HG02763 (cell line): ENCODE measurements around the gene NEB.
"Not testable (repeated sequence)": the region's sequence is repeated elsewhere in the genome, so short reads cannot be mapped to it uniquely, and the experiment has no call there.

Experiments used
- ATAC-seq: cut with Tn5 transposase; IDR thresholded peaks from one replicate; pipeline ENCODE4 v1.9.1; 2021; ENCODE audit warnings: mild to moderate bottlenecking, moderate library complexity; ENCODE audit not compliant: unreplicated experiment

Gene NEB

DNA sequence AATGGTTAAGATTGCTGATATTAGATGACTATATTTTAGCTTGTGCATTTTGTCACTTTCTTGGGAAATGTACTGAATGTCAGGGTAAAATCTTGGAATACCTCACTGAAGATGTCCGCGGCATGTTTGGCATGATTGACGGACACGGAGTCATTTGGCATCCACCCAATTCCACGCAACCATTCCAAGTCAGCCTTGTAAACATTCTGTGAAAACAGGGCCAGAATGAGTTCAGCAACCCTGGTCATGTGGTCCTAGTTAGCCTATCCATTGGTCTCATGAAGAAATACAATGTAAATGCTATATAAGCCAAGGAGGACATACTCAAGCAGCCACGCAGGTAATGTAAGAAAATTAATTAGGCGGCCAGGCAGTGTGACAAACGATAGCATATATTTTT lies 165.1 kb downstream of the NEB start:
- ATAC-seq = no peak

DNA sequence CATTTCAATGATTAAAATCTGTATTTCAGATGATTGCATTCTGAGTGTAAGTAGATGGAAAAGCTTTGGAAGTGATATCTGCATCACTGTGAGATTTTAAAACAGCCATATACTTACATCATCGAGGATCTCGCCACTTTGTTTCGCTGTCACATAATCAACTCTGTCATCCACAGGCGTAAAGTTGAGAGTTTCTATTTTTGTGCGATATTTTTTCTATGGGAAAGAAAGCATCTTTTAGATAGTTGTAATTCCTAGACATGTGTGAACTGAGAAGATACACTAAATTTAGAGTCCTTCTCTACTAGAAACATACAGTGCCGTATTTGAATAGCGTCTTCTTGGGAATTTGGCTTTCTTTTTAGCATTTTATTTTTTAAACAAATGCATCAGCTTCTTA lies 165.8 kb downstream of the NEB start:
- no peak for ATAC-seq

DNA sequence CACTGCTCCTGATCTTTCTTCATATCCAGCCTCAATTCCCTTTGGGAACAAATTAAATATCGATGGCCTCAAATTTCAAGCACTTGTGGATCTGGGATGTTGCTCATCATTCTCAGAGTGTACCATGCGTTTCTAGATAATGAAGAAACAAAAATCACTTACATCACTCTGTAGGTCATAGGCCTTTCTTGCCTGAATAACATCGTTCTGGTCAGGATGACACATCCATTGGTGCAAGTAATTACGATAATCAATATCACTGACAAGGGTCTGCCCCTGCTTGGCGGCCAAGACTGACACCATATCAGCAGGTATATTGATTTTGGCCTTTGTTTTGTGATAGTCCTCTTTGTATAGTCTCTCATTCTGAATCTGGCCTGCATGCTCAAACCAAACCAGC lies 167.3 kb downstream of the NEB start:
- ATAC-seq = no peak

DNA sequence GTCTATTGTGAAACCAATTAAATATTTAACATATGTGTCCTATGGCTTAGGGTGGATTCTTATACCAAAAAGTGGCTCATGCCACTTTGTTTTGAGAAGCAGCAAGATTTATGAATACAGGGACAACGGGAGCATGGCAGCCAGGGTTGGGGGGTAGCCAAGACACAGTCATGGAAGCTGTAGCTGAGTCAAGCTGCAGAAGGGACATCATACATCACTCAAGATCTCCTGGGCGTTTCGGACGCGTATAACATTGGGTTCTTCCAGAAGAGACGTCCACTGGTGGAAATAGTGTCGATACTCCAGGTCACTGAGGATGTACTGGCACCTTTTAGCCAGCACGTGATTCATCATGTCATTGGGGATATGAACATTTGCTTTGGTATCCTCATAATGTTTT lies 171.9 kb downstream of the NEB start:
- ATAC-seq = no peak

DNA sequence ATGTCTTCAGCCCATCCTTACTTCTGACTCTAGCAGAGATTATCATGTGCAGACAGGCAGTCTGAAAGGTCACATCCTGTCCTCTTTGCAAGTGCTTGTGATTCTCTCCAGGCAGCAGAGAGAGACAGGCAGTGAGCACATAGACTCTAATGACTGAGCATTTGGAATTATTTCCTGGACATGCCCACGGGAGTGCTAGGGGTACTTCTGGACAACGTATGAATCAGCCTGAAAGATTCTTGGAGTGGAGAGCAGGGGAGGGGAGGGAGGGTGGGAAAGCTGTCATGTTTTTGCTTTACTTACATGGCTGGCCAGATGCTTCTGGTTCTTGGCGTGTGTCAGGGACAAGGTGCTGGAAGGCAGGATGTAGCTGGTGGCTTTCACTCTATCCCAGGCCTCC lies 174.0 kb downstream of the NEB start:
- ATAC-seq = no peak

DNA sequence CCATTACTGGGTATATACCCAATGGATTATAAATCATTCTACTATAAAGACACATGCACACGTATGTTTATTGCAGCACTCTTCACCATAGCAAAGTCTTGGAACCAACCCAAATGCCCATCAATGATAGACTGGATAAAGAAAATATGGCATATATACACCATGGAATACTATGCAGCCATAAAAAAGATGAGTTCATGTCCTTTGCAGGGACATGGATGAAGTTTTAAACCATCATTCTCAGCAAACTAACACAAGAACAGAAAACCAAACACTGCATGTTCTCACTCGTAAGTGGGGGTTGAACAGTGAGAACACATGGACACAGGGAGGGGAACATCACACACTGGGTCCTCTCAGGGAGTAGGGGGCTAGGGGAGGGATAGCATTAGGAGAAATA lies 174.8 kb downstream of the NEB start:
- not testable (repeated sequence) for ATAC-seq

DNA sequence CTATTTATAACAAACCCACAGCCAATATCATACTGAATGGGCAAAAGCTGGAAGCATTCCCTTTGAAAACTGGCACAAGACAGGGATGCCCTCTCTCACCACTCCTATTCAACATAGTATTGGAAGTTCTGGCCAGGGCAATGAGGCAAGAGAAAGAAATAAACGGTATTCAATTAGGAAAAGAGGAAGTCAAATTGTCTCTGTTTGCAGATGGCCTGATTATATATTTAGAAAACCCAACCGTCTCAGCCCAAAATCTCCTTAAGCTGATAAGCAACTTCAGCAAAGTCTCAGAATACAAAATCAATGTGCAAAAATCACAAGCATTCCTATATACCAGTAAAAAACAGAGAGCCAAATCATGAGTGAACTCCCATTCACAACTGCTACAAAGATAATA lies 176.4 kb downstream of the NEB start:
- not testable (repeated sequence) for ATAC-seq

DNA sequence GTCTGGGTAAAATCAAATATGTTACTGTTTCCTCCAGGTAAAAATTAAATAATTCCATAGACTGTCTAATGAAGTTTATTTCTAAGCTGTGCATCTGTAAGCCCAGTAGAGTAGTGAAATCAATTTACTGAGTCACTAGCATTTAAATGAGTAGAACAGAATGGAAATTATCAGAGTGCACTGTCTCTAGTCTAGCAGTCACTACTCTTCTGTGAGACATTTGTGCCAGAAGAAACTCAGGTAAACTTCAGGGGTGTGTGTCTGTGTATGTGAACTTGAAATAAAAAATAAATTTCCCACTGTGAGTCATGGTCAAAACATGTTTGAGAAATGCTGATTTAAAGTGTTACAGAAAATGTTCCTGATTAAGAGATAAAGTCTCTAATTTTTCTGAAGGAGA lies 178.2 kb downstream of the NEB start:
- ATAC-seq = no peak

DNA sequence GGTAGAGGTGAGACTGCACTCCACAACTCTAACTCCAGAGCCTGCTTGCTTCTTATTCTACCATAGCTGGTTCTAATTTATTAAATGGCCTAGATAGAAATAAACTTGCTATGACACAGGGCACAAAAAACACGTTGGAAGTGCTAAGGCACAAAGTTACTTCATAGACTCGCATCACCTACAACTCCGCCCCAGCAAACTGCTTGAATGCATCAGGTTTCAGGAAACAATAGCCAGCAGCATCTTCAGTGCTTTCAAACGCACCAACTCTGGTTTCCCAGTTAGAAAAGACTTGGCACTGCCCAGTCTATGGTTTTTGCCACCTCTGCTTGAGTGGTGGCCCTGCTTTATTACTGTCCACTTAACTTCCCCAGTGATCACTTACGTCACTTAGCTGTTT lies 182.0 kb downstream of the NEB start:
- ATAC-seq = no peak

DNA sequence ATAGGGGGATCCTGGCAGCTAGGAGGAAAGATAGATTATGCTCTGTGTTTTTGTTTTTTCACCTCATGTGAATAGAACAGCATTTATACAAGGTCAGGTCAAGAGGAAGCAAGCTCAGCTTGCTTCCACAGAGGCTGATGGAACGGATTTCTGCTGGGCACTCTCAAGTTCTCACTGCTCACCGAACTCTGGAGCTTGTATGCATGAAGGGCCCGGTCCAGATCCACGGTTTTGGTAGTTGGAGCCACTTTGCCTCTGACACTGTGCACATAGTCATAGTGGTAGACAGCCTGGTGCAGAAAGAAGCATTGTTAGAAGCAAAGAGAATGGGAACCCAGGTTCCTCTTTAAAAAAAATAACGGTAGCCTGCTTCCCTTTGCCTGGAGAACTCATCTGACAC lies 182.7 kb downstream of the NEB start:
- no peak for ATAC-seq

DNA sequence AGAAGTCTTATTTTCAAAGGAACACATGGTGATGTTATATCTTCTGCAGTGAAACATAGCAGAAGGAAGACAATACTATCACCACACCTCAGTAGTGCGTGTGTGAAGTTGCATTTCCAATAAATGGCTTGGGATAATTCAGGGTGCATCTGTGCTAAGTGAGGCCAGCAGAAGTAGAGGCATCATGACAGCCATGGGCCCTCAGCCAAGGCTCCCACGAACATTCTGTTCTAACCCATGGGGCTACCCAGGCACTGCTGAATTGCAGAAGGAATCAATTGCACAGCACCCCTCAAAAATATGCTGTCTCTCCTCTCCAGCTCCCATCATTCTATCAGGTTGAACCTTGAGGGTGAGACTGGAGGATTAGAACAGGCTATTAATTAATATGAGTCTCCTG lies 185.1 kb downstream of the NEB start:
- ATAC-seq = no peak

DNA sequence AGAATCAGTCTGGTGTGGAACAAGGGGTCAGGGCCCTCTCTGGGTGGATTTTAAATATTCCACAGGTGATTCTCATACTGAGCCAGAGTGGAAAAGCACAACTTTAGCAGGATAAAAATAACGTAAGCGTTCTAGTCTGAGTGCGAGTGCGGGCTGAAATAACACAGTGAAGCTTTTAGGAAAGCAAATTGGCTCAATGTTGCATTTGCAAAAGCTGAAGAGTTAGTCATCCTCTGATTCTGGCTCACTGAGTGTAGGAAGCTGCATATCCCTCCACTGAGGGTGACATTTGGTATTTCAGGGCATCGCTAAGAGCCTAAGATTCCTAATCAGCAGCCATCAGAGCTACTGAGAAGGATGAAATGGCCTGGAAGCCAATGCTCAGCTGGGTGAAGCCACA lies 189.8 kb downstream of the NEB start:
- ATAC-seq = no peak

DNA sequence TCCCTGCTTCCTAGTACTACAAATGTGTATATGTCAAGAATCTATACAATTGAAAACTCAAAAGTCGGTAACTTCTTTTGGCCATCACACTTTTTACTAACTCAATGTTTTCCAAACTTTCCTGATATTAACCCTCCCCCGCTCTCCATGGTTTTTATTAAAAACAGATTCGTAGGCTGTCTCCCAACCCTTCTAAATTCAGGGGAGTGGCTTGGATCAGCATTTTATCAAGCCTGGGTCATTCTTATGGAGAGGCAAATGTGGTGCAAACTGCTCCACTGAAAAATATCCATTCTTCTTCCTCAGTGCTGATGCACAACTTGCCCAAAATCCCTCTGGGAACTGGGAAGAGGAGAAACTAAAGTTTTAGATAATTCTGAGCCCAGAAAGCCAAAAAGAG lies 190.4 kb downstream of the NEB start:
- no peak for ATAC-seq

DNA sequence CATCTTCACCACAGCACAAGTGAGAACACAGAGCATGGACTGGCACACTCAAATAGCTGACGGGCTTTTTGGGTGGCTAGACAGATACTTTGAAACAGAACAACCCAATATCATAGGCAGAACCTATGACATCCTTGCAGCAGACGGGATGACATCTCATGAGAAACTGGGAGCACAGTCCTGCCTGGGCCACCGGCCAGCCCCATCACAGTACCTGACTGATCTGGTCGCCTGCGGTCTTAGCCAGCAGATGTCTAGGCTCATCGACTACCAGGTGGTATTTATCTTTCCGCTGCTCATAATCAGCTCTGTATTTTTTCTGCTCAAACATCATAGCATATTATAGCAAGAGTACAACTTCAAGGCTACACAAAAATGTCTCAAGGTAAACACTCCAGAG lies 200.3 kb downstream of the NEB start:
- no peak for ATAC-seq

DNA sequence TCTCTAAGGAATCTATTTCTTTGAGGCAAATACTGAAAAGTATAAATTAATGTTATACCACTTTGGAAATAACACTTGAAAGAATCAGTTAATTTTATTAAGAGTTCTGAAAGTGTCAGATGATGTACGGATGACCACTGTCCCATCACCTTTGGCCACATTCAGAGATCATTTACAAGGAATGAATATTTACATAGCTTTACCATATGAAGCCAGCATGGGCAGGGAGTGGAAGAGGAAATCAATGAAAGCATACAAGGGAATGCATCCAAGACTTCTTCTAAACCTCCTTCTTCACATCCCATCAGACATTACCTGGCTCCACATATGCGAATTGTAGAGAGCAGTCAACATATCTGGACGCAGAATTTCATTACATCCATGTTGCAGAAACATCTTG lies 201.1 kb downstream of the NEB start:
- ATAC-seq = no peak

DNA sequence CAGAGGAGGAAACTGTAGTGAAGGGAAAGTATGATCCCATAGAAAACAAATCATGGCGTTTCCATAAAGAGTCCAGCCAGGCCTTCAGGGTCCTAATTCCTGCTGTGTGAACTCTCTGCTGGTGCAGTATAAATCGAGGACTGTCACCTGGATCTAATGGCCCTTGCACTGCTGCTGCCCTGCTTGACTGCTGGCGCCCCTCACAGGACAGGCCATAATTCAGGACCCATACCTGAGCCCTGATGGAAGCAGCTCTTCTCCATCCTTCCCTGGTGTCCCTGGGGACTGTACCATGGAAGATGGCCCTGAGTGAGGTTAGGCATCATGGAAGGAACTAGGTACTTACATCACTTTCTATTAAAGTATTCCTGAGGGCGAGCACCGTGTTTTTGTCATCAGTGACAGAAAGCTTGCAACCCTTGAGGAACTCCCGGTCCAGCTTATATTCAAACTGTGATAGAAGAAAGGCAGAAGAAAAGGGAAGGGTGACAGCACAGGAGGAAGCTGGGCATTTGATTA lies 207.6 kb downstream of the NEB start:
- ATAC-seq = no peak

DNA sequence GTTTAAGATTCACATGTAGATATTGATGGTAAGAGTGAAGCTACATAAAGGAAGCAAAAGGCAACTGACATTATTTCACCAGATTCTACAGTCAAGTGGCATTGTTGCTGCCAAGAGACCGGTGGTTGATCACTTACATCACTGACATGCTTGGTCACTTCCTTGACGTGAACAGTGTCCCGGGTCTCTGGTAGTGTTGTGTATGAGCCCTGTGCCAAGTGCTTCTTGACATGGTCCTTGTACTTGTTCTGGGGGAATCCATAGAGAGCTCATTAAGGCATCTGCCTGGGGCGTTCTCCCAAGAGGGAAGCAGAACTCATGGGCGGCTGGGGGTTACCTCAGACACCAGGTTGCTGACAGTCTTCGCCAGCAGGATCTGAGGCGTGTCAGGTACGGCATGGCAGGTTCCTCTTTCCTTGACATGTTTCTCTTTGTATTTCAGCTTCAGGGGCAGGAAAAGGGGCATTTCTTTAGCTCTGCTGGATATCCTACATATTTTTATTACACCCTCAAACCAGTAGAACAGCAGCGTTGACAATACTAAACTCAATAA lies 208.4 kb downstream of the NEB start:
- ATAC-seq = no peak

DNA sequence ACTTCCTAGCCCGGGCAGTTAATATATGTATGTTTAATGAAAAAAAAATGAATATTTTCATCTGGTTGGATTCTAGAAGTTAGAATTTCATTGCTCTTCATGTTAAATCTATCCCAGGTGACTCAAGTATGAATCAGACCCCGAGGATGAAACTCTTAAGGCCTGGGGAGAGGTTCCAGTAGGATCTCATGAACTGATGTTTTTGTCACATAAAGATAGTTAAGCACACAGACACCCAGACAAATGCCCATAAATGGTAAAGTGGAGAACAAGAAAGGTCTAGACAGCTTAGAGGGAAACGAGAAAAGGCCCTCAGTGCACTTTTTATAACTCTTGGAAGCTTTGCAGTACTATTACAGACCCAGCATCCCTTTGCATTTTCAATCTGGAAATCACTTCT lies 210.4 kb downstream of the NEB start:
- no peak for ATAC-seq

DNA sequence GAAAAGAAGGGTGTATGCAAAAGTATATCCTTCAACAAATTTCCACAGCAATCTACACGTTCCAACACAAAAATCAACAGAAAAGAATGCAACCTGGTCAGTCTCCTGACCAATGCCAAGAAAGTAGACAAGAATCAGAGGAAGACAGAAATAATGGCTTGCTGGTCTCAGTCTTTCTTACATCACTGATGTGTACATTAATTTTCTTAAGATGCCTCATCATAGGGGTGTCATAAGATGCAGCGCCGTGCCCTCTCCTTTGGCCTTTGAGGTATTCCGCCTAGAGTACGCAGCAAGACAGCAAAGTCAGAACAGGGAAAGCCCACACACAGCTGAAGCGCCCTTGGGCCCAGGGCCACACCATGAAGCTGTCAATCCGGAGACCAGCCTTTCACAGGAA lies 211.7 kb downstream of the NEB start:
- ATAC-seq = no peak

DNA sequence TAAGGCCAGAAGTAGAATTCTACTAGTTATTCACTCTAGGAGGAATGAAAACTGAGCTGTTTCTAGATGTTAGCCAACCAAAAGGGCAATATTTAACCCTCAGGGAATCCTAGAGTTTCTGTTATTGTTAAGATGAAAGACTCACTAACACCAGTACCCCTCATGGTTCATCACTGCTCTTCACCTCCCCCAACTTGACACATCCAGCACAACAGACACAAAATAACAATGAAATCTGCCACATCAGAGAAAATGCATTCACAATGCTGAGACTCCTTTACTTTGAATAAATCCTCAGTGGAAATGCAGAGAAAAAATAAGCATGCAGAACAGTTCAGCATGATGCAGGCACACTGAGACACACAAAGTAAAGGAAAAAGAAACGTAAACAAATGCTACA lies 213.3 kb downstream of the NEB start:
- ATAC-seq = no peak

DNA sequence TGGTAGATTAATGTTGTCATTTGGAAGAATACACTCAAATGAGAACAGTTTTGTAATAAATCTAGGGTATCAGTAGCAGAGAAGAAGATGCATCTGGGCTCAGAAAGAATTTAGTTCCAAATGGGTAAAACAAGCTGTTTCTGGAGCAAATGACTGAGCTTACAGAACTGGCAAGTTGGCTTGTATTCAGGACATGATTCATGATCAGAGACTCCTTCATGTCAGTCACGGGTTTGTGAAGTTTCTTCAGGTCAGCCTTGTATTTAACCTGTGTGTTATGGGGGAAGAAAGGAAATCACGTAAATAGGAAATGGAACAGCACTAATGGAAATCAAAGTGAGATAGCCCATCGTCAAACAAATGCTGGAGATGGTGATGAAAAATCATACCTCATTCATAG lies 215.5 kb downstream of the NEB start:
- no peak for ATAC-seq

DNA sequence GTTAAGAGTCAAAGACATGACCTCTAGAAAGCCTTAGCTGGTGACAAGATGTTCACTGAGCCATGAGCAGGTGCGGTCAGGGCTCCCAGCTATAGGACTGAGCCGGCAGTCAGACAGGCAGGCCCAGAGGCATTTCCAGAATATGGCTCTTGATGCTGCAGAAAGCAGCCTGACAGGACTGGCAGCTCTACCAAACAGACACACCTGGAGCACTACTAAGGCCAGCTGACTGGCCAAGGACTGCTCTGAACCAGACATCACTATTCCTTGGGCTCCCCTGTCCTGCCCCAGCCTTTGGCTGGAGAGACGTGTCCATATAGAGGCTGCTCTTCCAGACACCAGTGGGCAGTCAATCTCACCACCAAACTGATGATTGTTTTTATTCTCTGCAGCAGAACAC lies 225.8 kb downstream of the NEB start:
- ATAC-seq = no peak

DNA sequence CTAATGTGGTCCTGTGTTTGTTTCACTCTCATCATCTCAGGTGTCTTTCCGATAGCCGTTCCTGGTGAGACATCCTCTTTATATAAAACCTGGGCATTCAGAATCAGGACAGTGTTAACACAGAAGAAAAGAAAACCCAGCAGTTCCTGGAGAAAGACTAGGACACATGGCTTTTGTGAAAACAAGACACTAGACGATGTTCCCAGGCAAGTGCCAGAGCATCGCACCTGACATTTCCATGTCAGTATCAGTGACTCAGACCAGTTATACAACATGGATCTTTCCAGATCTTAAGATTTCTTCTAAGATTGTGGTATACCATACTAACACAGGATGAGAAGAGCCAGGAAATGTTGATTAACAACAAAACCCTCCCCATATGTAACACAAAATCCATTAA lies 228.1 kb downstream of the NEB start:
- ATAC-seq = no peak

DNA sequence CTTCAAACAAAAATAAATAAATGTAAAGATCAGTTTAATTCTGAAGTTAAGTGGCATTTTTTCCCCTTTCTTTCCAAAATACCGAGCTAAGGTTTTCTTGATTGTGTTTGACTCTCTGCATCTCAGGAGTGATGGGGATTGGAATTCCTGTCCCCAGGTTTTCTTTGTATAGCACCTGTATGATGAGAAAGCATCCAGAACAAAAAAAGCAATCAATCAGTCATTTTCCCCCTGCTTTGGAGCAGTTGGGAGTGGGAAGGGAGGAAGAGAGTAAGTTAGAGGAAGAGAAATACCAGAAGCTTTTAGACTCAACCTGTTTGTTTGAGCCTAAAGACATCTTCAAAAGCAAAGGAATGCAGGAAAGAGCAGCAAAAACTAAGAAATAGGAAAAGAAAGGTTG lies 236.1 kb downstream of the NEB start:
- no peak for ATAC-seq
